Activated CD8-positive, alpha-beta memory T cell treated with anti-CD3 and anti-CD28 coated beads for 1 hour (primary cell): ENCODE results near the gene LRMDA.
"Not testable (repeated sequence)": the region's sequence is repeated elsewhere in the genome, so short reads cannot be mapped to it uniquely, and the experiment has no call there.

Experiments used
- DNase-seq, 2 donors: peaks; one replicate each; pipeline ENCODE4 v3.0.0-alpha.2; 2020; ENCODE audit warnings: low read depth in 1 of 2; ENCODE audit errors: extremely low read depth in 1 of 2

The LRMDA gene

DNA sequence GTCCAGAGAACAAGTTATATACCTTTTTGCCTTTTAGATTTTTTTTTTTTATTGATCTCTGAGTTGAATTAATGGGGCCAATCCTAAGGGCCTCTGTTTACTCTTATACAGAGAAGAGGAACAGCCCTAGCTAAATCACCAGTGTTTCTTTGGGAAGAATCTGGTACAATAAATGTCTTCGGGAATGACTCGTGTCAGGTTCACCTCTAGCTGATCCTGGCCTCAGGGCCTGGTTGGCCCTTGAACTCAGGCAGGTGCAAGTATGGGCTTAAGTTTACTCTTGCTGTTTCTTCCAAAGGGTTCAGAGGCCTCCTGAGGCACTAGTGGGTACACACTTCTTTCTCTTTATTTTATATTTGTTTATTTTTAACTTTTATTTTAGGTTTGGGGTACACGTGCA, 71.0 kb downstream of the LRMDA start:
- no peak for DNase-seq

- DNase-seq, result no peak
Observed at GRCh38 chr10:75502838-75503237, 71.4 kb downstream of the LRMDA start.

DNA sequence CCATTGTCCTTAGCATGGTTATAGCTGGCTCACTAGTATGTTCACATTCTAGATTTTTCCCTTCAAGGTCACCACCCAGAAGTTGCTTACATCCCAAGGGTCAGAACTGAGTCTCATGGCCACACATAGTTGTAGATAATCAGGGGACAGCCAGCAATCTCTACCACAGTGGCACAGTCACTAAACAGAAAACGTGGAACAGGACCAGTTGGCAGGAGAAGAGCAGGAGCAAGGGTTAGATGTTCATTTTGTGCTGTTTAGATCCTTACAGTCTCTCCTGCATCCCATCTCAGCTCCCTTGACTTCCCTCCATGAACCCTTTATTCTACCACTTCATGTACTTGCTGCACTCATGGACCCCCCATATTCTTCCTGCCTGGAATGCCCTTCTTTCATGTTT, 73.9 kb downstream of the LRMDA start:
- no peak for DNase-seq

GRCh38 chr10:75505840-75506506, 74.5 kb downstream of the LRMDA start:
- no peak for DNase-seq

GRCh38 chr10:75506930-75507329, 75.5 kb downstream of the LRMDA start:
- no peak for DNase-seq

- DNase-seq, result no peak
Observed at GRCh38 chr10:75507469-75507868, 76.0 kb downstream of the LRMDA start.

DNA sequence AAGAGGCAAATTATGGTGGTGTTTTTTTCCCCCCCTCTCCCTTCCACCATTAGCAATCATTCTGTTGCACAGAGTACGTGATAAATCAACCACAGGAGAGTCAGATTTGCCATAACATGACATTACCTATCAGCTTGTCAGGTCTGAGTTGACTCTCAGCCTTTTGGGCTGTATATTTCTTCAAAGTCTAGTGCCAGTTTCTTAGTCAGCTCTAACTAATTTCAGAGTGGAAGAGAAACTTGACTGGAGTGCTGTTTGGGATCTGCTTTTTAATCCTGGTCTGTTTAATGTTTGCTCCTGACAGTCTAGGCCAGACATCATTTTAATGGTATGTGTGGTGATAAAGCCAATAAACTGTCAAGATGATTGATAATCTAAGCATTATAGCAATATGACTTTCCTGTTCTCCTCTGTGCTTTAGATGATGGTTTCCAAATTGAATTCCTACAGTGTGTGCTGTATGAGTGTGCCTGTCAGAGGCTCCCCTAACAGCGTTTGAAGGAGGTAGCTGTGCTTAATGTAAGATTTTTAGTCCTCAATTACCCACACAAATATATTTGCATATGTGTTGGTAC, 76.9 kb downstream of the LRMDA start:
- DNase-seq, result no peak

GRCh38 chr10:75508814-75509306, 77.4 kb downstream of the LRMDA start:
- no peak for DNase-seq

- no peak for DNase-seq
Observed at GRCh38 chr10:75509706-75510105, 78.3 kb downstream of the LRMDA start.

DNA sequence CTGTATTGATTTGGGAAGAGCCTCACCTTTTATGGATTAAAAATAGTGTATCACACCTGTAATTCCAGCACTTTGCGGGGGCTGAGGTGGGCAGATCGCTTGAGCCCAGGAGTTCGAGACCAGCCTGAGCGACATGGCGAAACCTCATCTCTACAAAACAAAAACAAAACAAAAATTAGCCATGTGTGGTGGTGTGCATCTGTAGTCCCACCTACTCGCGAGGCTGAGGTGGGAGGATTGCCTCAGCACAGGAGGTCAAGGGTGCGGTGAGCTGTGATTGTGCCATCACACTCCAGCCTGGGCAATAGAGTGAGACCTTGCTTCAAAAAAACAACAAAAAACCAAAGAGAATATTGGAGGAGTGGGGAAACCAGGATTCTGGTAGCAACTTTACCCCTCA, 79.6 kb downstream of the LRMDA start:
- DNase-seq, result no peak

- no peak for DNase-seq
Observed at GRCh38 chr10:75512203-75512933, 80.9 kb downstream of the LRMDA start.

DNA sequence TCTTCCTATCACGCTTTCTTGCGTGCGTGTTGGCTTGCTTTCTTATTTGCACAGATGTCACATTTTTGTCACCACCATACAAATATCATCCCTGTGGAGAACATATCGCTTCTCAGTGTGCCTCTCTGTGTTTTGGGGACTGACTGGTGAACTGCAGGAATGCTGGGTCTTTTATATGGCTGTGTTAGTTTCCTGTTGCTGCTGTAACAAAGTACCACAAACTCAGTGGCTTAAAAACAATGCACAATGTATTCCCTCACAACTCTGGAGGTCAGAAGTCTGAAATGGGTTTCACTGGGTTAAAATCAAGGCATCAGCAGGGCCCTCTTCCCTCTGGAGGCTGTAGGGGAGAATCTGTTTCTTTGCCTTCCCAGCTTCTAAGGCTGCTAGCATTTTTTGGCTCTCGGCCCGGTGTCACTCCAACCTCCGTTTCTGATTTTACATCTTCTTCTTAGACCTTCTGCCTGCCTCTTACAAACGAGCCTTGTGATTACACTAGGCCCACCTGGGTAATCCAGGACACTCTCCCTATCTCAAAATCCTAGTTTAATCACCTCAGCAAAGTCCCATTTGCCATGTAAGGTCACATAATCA, 82.0 kb downstream of the LRMDA start:
- no peak for DNase-seq

DNA sequence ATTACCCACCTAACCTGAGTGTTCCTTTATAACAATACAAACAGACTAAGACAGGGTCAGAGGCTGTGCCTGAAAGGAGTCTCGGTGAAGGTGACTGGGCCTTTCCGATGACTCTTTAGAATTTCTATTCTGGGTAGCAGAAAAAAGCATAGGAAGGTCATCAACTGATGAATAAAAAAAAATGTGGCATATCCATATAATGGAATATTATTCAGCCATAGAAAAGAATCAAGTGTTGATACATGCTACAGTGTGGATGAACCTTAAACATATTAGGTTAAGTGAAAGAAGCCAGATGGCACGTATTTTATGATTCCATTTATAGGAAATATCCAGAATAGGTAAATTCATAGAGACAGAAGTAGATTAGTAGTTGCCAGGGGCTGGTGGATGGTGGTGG, 83.4 kb downstream of the LRMDA start:
- no peak for DNase-seq

GRCh38 chr10:75516154-75516553, 84.7 kb downstream of the LRMDA start:
- DNase-seq, result not testable (repeated sequence)

DNA sequence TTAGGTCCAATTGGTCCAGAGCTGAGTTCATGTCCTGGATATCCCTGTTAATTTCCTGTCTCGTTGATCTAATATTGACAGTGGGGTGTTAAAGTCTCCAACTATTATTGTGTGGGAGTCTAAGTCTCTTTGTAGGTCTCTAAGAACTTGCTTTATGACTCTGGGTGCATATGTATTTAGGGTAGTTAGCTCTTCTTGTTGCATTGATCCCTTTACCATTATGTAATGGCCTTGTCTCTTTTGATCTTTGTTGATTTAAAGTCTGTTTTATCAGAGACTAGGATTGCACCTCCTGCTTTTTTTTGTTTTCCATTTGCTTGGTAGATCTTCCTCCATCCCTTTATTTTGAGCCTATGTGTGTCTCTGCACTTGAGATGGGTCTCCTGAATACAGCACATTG, 87.8 kb downstream of the LRMDA start:
- not testable (repeated sequence) for DNase-seq

GRCh38 chr10:75521194-75521829, 89.9 kb downstream of the LRMDA start:
- not testable (repeated sequence) for DNase-seq

- DNase-seq, result no peak
Observed at GRCh38 chr10:75525067-75525466, 93.6 kb downstream of the LRMDA start.

GRCh38 chr10:75525646-75526045, 94.2 kb downstream of the LRMDA start:
- no peak for DNase-seq

- DNase-seq, result no peak
Observed at GRCh38 chr10:75527542-75527941, 96.1 kb downstream of the LRMDA start.

GRCh38 chr10:75528392-75528791, 97.0 kb downstream of the LRMDA start:
- DNase-seq, result no peak

DNA sequence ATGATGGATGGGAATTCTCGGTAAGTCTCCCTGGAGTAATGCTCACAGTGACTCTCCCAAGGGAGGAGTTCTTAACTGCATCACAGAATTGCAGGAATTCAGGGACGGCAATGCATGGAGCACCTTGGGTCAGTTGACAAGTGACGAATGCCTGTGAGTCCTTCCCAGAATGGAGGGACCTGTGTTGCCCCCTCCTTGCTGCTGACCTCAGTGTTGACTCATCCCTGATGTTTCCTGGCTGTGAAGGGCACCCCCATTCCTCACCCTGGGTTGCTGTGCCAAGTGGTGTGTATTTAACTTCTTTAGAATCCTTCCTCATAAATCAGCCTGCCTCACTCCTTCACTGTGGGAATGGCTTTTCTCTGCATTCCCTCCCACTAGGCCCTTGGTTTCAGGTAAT, 98.9 kb downstream of the LRMDA start:
- no peak for DNase-seq
